ENCODE results near the gene KIF18A.
A peak's percentile ranks its signal among the peaks of the same experiment; 100 is the strongest.

KIF18A gene

GRCh38 chr11:28043930-28044709 lies 63.8 kb downstream of the KIF18A start:
- DNase-seq, result no peak

- no peak for DNase-seq
These were observed 67.6 kb downstream of the KIF18A start for GRCh38 chr11:28040384-28040783.

- DNase-seq, result peak; percentile 1
These were observed 69.2 kb downstream of the KIF18A start for GRCh38 chr11:28038775-28039174.

GRCh38 chr11:28026634-28027290 lies 81.2 kb downstream of the KIF18A start:
- DNase-seq, result no peak

- peak; percentile 9 for DNase-seq
These were observed 90.1 kb downstream of the KIF18A start for GRCh38 chr11:28017816-28018215.

GRCh38 chr11:28011813-28012212 lies 96.1 kb downstream of the KIF18A start:
- no peak for DNase-seq

GRCh38 chr11:28009996-28010395 lies 98.0 kb downstream of the KIF18A start:
- no peak for DNase-seq

GRCh38 chr11:28009388-28009787 lies 98.6 kb downstream of the KIF18A start:
- DNase-seq, result peak; percentile 72

- DNase-seq, result no peak
These were observed 104.3 kb downstream of the KIF18A start for GRCh38 chr11:28003615-28004014.

GRCh38 chr11:27998552-27998951 lies 109.4 kb downstream of the KIF18A start:
- DNase-seq, result no peak

- DNase-seq, result no peak
These were observed 110.6 kb downstream of the KIF18A start for GRCh38 chr11:27997344-27997743.

GRCh38 chr11:27996066-27996465 lies 111.9 kb downstream of the KIF18A start:
- DNase-seq, result no peak

GRCh38 chr11:27995083-27995482 lies 112.9 kb downstream of the KIF18A start:
- no peak for DNase-seq

GRCh38 chr11:27991736-27992135 lies 116.2 kb downstream of the KIF18A start:
- no peak for DNase-seq

- DNase-seq, result no peak
These were observed 130.4 kb downstream of the KIF18A start for GRCh38 chr11:27977527-27977926.

- peak; percentile 16 for DNase-seq
These were observed 130.9 kb downstream of the KIF18A start for GRCh38 chr11:27977031-27977430.

GRCh38 chr11:27976262-27976661 lies 131.7 kb downstream of the KIF18A start:
- DNase-seq, result no peak

GRCh38 chr11:27973851-27974536 lies 134.0 kb downstream of the KIF18A start:
- no peak for DNase-seq

GRCh38 chr11:27972522-27973170 lies 135.3 kb downstream of the KIF18A start:
- peak; percentile 12 for DNase-seq

GRCh38 chr11:27971171-27971570 lies 136.8 kb downstream of the KIF18A start:
- DNase-seq, result peak; percentile 32

All from fibroblast of skin of back (primary cell).